Astrocyte (in vitro differentiated cells and primary cell): ENCODE data around the gene TEC.

Source experiments
- EZH2 ChIP-seq: IDR thresholded peaks from 2 replicates; pipeline ENCODE4 v1.6.1; 2012; ENCODE audit warnings: mild to moderate bottlenecking, low read length, inconsistent platforms; ENCODE audit not compliant: insufficient read depth
- TF ChIP-seq, protein P1 (sequence below): IDR thresholded peaks from 2 replicates; pipeline ENCODE4 v1.5.1; 2011; ENCODE audit warnings: low read depth, mild to moderate bottlenecking, inconsistent platforms, low read length, moderate library complexity; ENCODE audit not compliant: insufficient read depth

DNA sequence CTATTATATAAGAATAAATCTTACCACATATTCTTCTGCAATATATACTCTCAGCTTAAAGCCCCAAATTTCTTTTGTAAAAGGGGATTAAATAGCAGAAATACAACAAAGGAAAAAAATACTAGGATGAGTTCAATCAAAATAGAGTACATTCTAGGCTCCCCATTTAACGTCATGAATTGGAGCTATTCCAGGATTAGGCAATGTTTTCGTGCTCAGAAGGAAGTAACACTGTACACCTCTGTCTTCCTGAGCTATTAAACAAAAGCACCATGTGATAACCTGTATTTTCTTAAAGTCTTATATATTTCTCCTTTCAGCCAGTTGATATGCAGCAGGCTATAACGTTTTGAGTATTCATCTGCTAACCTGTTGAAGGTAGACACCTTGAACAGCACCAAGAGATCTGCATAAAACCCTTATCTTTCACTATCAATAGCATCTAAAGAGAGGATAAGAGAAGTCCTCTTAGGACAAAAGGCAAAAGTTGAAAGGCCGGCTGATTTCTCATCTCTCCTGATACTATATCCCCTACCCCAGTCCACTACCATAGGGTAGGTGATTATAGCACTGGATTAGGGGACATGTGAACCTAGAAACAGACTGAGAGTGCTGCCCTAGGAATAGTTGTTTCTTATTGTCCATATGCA is 31.5 kb downstream of the TEC start:
- TF ChIP-seq, protein P1, sequence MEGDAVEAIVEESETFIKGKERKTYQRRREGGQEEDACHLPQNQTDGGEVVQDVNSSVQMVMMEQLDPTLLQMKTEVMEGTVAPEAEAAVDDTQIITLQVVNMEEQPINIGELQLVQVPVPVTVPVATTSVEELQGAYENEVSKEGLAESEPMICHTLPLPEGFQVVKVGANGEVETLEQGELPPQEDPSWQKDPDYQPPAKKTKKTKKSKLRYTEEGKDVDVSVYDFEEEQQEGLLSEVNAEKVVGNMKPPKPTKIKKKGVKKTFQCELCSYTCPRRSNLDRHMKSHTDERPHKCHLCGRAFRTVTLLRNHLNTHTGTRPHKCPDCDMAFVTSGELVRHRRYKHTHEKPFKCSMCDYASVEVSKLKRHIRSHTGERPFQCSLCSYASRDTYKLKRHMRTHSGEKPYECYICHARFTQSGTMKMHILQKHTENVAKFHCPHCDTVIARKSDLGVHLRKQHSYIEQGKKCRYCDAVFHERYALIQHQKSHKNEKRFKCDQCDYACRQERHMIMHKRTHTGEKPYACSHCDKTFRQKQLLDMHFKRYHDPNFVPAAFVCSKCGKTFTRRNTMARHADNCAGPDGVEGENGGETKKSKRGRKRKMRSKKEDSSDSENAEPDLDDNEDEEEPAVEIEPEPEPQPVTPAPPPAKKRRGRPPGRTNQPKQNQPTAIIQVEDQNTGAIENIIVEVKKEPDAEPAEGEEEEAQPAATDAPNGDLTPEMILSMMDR, result no peak
- TF ChIP-seq EZH2, result no peak
